SK-N-MC (cell line): ENCODE measurements around the gene POLD1.

ENCODE experiments used
- DNase-seq: peaks from one replicate; pipeline ENCODE4 v3.0.0-alpha.2; 2011; ENCODE audit warnings: low read depth, low spot score
- H3K27ac ChIP-seq: fragments of 200-600 bp; sonication (generic); 2 replicates; pipeline ENCODE4 v1.5.1; 2016; ENCODE audit warnings: mixed run types
- H3K36me3 ChIP-seq: fragments of 200-600 bp; sonication (generic); 2 replicates; pipeline ENCODE4 v1.6.1; 2017; ENCODE audit warnings: antibody characterized with exemption, low read length, mixed read lengths; ENCODE audit not compliant: insufficient read depth
- H3K4me3 ChIP-seq: fragments of 200-600 bp; sonication (generic); 2 replicates; pipeline ENCODE4 v1.5.1; 2016
- H3K9ac ChIP-seq: fragments of 200-600 bp; sonication (generic); 2 replicates; pipeline ENCODE4 v1.8.0; 2017; ENCODE audit warnings: mixed run types, mixed read lengths; ENCODE audit not compliant: insufficient read length
- H3K9me3 ChIP-seq: fragments of 200-600 bp; sonication (generic); 2 replicates; pipeline ENCODE4 v1.6.1; 2017; ENCODE audit warnings: low read depth, mild to moderate bottlenecking, antibody characterized with exemption, low read length, moderate library complexity, mixed read lengths
- EZH2 ChIP-seq: fragments of 200-600 bp; sonication (generic); IDR thresholded peaks from one replicate; pipeline ENCODE4 v1.6.1; 2017; ENCODE audit warnings: antibody characterized with exemption
- FOXP2 ChIP-seq: optimal IDR thresholded peaks from 2 replicates; pipeline ENCODE3; 2011; ENCODE audit warnings: mild to moderate bottlenecking, moderate library complexity; ENCODE audit not compliant: insufficient read depth; ENCODE audit errors: extremely low read length, control extremely low read depth
- POLR2AphosphoS5 ChIP-seq: IDR thresholded peaks from 2 replicates; pipeline ENCODE4 v1.6.1; 2012; ENCODE audit warnings: mild to moderate bottlenecking, low read depth, low read length, borderline replicate concordance

The POLD1 gene

GRCh38 chr19:50413531-50413930, 29.4 kb downstream of the POLD1 start:
- no peaks in the 10 kb centered on the region for H3K9me3 ChIP-seq
- DNase-seq, result no peak
- no peak overlapping the region for H3K4me3 ChIP-seq
- H3K9ac ChIP-seq, result no peak overlapping the region
- no peak for TF ChIP-seq POLR2AphosphoS5
- no peak for TF ChIP-seq EZH2
- TF ChIP-seq FOXP2, result no peak
- no peak overlapping the region for H3K27ac ChIP-seq
- H3K36me3 ChIP-seq, result peaks cover 5% of the 10 kb centered on the region; the same call in 1 of the 2 replicates

- TF ChIP-seq EZH2 (no peak), FOXP2 (no peak), POLR2AphosphoS5 (no peak)
- Histone ChIP-seq H3K9me3 (no peaks in the 10 kb centered on the region), H3K36me3 (no peaks in the 10 kb centered on the region; the same call in 1 of the 2 replicates), H3K27ac (no peak overlapping the region), H3K4me3 (no peak overlapping the region), H3K9ac (no peak overlapping the region)
- DNase-seq, result no peak
Measured at GRCh38 chr19:50414864-50415660, 30.9 kb downstream of the POLD1 start.

GRCh38 chr19:50415661-50416033, 31.5 kb downstream of the POLD1 start:
- H3K9me3 ChIP-seq, result no peaks in the 10 kb centered on the region
- H3K9ac ChIP-seq, result no peak overlapping the region
- H3K36me3 ChIP-seq, result no peaks in the 10 kb centered on the region; the same call in 1 of the 2 replicates
- TF ChIP-seq POLR2AphosphoS5 (no peak), EZH2 (no peak), FOXP2 (no peak)
- DNase-seq, result no peak
- H3K4me3 ChIP-seq, result no peak overlapping the region
- no peak overlapping the region for H3K27ac ChIP-seq

- no peak overlapping the region for H3K9ac ChIP-seq
- no peak overlapping the region for H3K27ac ChIP-seq
- H3K36me3 ChIP-seq, result no peaks in the 10 kb centered on the region; the same call in 1 of the 2 replicates
- H3K4me3 ChIP-seq, result no peak overlapping the region
- TF ChIP-seq POLR2AphosphoS5 (no peak), EZH2 (no peak), FOXP2 (no peak)
- no peak for DNase-seq
- no peaks in the 10 kb centered on the region for H3K9me3 ChIP-seq
Measured at GRCh38 chr19:50416034-50416977, 32.2 kb downstream of the POLD1 start.

GRCh38 chr19:50417111-50418081, 33.2 kb downstream of the POLD1 start:
- TF ChIP-seq POLR2AphosphoS5, result no peak
- no peak for TF ChIP-seq EZH2
- TF ChIP-seq FOXP2, result no peak
- no peak overlapping the region for H3K4me3 ChIP-seq
- no peak overlapping the region for H3K27ac ChIP-seq
- no peak for DNase-seq
- H3K9ac ChIP-seq, result no peak overlapping the region
- no peaks in the 10 kb centered on the region; the same call in 1 of the 2 replicates for H3K36me3 ChIP-seq
- no peaks in the 10 kb centered on the region for H3K9me3 ChIP-seq

- H3K36me3 ChIP-seq, result no peaks in the 10 kb centered on the region; the same call in 1 of the 2 replicates
- H3K4me3 ChIP-seq, result no peak within 1 kb of the TSS
- H3K9me3 ChIP-seq, result no peaks in the 10 kb centered on the region
- TF ChIP-seq POLR2AphosphoS5 (no peak), EZH2 (no peak), FOXP2 (no peak)
- H3K9ac ChIP-seq, result no peak within 1 kb of the TSS
- DNase-seq, result no peak
- H3K27ac ChIP-seq, result no peak within 1 kb of the TSS
Measured at GRCh38 chr19:50418176-50419021, 34.3 kb downstream of the POLD1 start, which contains the start of gene SPIB. SPIB (plus strand) TSS chr19:50418938; CDS start chr19:50418963, 25 bp downstream.
